Upper lobe of left lung (tissue), 4 donors: ENCODE data around the gene PRKAG2.

Experiments
- EP300 ChIP-seq, 4 donors: sonication (generic); formaldehyde crosslinking; IDR thresholded peaks; one replicate each; pipeline ENCODE4 v1.5.1; 2017; ENCODE audit warnings: antibody characterized with exemption in 4 of 4, control low read depth in 2 of 4
- POLR2AphosphoS5 ChIP-seq, 2 donors: sonication (generic); formaldehyde crosslinking; IDR thresholded peaks; one replicate each; pipeline ENCODE4 v1.5.1; 2017; ENCODE audit warnings: antibody characterized with exemption in 2 of 2

GRCh38 chr7:151658778-151659177 is 218.1 kb downstream of the PRKAG2 start:
- TF ChIP-seq EP300 (IDR thresholded peaks at IDR 0.05) (no peak), POLR2AphosphoS5 (IDR thresholded peaks at IDR 0.05) (no peak)
